Fibroblast of villous mesenchyme (primary cell): ENCODE data around the gene PIEZO2. TPM values are rescaled to one million over a fixed set of nuclear protein-coding genes. Genes with fewer than 3 reads are reported as not detected.
"Not testable (repeated sequence)": the region's sequence is repeated elsewhere in the genome, so short reads cannot be mapped to it uniquely, and the experiment has no call there.

Source experiments
- DNase-seq: peaks from one replicate; pipeline ENCODE4 v3.0.0-alpha.2; 2010; ENCODE audit warnings: low read depth
- H3K4me3 ChIP-seq: 2 replicates; pipeline ENCODE4 v1.5.1; 2011; ENCODE audit warnings: low read depth, mild to moderate bottlenecking, low read length
- total RNA-seq: library from RNA; depleted of rRNA; stranded (reverse); fragments of >200 nt; gene quantifications from 2 replicates; pipeline ENCODE4 v1.2.3, GENCODE V29; 2012
- TF ChIP-seq, protein P1 (sequence below): IDR thresholded peaks from 2 replicates; pipeline ENCODE4 v1.5.1; 2012; ENCODE audit warnings: low read depth, mild to moderate bottlenecking, low read length; ENCODE audit not compliant: insufficient read depth

Gene PIEZO2
- total RNA-seq: 1.7 and 4.5 TPM in 2 replicates

DNA sequence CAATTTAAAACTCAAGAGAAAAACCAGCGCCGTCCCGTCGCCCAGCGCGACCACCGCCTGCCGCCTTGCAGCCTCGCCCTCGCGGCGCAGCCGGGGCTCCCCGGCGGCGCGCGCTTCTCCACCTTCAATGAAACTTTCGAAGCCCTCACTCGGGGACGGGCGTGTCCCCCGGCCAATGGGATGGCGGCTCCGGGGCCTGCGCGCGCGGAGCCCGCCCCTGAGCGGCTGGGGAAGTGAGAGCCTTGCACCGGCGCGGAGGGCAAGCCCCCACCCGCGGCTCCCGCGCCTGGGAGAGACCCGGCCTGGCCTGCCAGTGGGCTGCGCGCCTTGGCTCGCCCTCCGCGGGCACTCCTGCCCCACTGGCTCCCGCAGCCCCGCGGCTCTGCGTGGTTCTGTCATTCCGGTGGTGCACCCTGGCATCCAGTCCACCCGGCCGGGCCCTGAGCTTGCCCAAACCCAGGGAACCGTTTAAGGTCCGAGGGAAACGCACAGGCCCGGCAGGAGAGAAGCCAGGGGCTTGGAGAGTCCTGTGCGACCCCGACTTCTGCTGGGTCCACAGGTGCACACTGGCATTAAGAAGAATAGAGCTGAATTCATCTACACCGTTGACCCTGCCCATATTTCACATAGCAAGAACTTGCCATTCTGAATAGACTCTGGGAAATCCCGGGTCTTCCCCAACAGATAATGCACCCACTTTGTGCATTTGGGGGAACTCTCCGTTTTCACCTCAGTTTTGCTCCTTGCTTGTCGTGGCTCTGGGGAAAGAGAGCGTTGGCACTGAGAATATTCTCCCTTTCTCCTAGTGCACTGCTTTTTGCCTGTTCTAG is at the start of gene PIEZO2:
PIEZO2 (minus strand) TSS at position 129 of the 830 bp plus-strand sequence. CDS start 981 bp downstream, outside the sequence.
- peak; percentile 77 for DNase-seq
- peak within 1 kb of the TSS; percentile 71 for H3K4me3 ChIP-seq
- TF ChIP-seq, protein P1, sequence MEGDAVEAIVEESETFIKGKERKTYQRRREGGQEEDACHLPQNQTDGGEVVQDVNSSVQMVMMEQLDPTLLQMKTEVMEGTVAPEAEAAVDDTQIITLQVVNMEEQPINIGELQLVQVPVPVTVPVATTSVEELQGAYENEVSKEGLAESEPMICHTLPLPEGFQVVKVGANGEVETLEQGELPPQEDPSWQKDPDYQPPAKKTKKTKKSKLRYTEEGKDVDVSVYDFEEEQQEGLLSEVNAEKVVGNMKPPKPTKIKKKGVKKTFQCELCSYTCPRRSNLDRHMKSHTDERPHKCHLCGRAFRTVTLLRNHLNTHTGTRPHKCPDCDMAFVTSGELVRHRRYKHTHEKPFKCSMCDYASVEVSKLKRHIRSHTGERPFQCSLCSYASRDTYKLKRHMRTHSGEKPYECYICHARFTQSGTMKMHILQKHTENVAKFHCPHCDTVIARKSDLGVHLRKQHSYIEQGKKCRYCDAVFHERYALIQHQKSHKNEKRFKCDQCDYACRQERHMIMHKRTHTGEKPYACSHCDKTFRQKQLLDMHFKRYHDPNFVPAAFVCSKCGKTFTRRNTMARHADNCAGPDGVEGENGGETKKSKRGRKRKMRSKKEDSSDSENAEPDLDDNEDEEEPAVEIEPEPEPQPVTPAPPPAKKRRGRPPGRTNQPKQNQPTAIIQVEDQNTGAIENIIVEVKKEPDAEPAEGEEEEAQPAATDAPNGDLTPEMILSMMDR: no peak

- no peak overlapping the region for H3K4me3 ChIP-seq
- DNase-seq: no peak
- TF ChIP-seq, protein P1: no peak
Observed at GRCh38 chr18:11183637-11184036, 34.3 kb upstream of the PIEZO2 start.

GRCh38 chr18:11181629-11182028 is 32.3 kb upstream of the PIEZO2 start:
- not testable (repeated sequence) for DNase-seq, H3K4me3 ChIP-seq

- DNase-seq: no peak
- H3K4me3 ChIP-seq: no peak overlapping the region
- TF ChIP-seq, protein P1: no peak
Observed at GRCh38 chr18:11179959-11180519, 30.7 kb upstream of the PIEZO2 start.

GRCh38 chr18:11178951-11179549 is 29.7 kb upstream of the PIEZO2 start:
- peak; percentile 52 for DNase-seq
- no peak overlapping the region for H3K4me3 ChIP-seq
- TF ChIP-seq, protein P1: no peak

DNA sequence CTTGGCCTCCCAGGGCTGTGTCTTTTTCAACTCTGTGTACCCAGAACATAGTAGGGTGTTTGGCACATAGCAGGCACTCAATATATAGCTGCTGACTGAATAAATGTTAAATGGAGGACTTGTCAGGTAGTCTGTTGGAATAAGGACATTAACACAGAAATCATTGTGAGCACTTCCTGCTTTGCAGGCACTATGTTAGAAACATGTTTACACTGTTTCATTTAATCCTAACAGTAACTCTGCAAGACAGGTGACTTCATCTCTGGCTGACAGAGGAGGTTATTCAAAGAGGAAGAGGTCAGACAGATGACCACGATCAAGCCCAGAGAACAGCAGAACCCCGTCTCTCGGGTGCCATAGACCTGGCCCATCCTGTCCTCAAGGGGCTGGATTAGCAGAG is 28.0 kb upstream of the PIEZO2 start:
- H3K4me3 ChIP-seq: no peak overlapping the region
- TF ChIP-seq, protein P1: no peak
- DNase-seq: no peak

- H3K4me3 ChIP-seq: no peak overlapping the region
- TF ChIP-seq, protein P1: no peak
- no peak for DNase-seq
Observed at GRCh38 chr18:11176481-11176881, 27.1 kb upstream of the PIEZO2 start.
